ENCODE measurements around the gene COX7A2. TPM values are rescaled to one million over a fixed set of nuclear protein-coding genes. Genes with fewer than 3 reads are reported as not detected.
A peak's percentile ranks its signal among the peaks of the same experiment; 100 is the strongest.

The COX7A2 gene
- total RNA-seq, 6 experiments from 2014 or later: 473 to 536 (median 489) TPM

DNA sequence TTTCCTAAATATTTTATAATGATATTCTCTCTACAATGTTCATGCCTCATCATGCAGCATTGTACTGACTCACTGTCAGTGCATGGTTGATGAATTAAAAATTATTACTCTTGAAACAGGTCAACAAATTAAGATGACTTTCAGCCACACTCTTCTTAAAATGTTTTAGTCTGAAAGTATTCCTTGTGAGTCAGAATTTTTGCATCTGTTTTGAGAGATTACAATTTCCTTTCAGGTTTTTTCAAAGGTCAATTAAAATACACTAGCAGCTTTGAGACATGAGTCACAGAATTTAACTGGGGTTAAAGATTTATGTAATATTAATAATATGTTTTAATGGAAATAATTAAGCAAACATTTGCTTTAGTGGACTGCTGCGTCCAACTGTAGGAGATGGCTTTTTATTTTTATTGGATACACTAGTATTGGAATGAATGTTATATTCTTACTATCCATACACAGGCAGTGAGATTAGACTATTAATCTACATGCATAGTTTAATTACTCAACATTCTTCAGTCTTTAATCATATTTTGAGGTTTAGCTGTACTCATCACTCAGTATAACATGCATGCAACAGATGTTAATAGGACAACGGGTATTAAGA is 47.4 kb downstream of the COX7A2 start:
- Mint-ChIP-seq H3K36me3 (ENCODE audit: low read depth) (peaks cover 42% of the 10 kb centered on the region), H3K27ac (peak overlapping the region; percentile 77), H3K9me3 (peaks cover 28% of the 10 kb centered on the region; the same call in 1 of the 2 replicates), H3K4me3 (peak overlapping the region; percentile 57), H3K4me1 (ENCODE audit: low read depth) (peaks cover 64% of the 10 kb centered on the region), H3K27me3 (ENCODE audit: insufficient read depth) (no peaks in the 10 kb centered on the region)
- peak; percentile 85 for DNase-seq
- no peak for TF ChIP-seq CTCF (IDR thresholded peaks at IDR 0.05)

- H3K27ac Mint-ChIP-seq: no peak overlapping the region
- H3K4me1 Mint-ChIP-seq (ENCODE audit: low read depth): peaks cover 72% of the 10 kb centered on the region
- H3K9me3 Mint-ChIP-seq: peaks cover 17% of the 10 kb centered on the region
- H3K4me3 Mint-ChIP-seq: no peak overlapping the region
- no peak for TF ChIP-seq CTCF (IDR thresholded peaks at IDR 0.05)
- no peak for DNase-seq
- H3K36me3 Mint-ChIP-seq (ENCODE audit: low read depth): peaks cover 88% of the 10 kb centered on the region
- peaks cover 5% of the 10 kb centered on the region; the same call in 1 of the 2 replicates for H3K27me3 Mint-ChIP-seq (ENCODE audit: insufficient read depth)
Observed at GRCh38 chr6:75188221-75188925, 55.2 kb downstream of the COX7A2 start.

Other genes with a start within 250 kb of the COX7A2 start
- gene COL12A1, start 37.7 kb downstream of the COX7A2 start, total RNA-seq (2021; fragmentation: NEBNext Ultra II Directional; extraction: Animal tissue kit (Norgen Biotek cat#: 25700)): 100 to 1,000 TPM; 205 to 304 (median 227) TPM
- gene TMEM30A, start 41.0 kb upstream of the COX7A2 start, total RNA-seq (2021; fragmentation: NEBNext Ultra II Directional; extraction: Animal tissue kit (Norgen Biotek cat#: 25700)): 100 to 1,000 TPM; 154 to 232 (median 192) TPM
- gene FILIP1, start 250.0 kb upstream of the COX7A2 start, total RNA-seq (2021; fragmentation: NEBNext Ultra II Directional; extraction: Animal tissue kit (Norgen Biotek cat#: 25700)): under 1 TPM; 0.09 to 0.24 (median 0.12) TPM